Panc1 (cell line): ENCODE measurements around the gene AADAC. TPM values are rescaled to one million over a fixed set of nuclear protein-coding genes. Genes with fewer than 3 reads are reported as not detected.

Source experiments
- ATAC-seq: fragments of 200-7000 bp; cut with Tn5 transposase; 2 replicates; pipeline ENCODE4 v1.9.1; 2020; ENCODE audit warnings: mild to moderate bottlenecking, moderate library complexity
- BruUV-seq: library from RNA; stranded (reverse); fragments of 400-500 nt; replicated peaks from 2 replicates; lab custom pipeline; 2021; lab: Mats Ljungman, UMichigan
- CTCF ChIA-PET: fragments of 300-600 bp; sonication (Branson Sonifier 250); formaldehyde crosslinking; loops from one replicate; lab custom pipeline; 2022; ENCODE audit warnings: antibody characterized with exemption; lab: Charles Lee
- POLR2A ChIA-PET: fragments of 300-600 bp; sonication (Branson Sonifier 250); formaldehyde crosslinking; loops from one replicate; lab custom pipeline; 2022; ENCODE audit warnings: antibody characterized with exemption; lab: Charles Lee
- DNase-seq: peaks from one replicate; pipeline ENCODE4 v3.0.0-alpha.2; 2010; ENCODE audit warnings: low read depth, low spot score
- H3K27ac ChIP-seq: 2 replicates; pipeline ENCODE4 v1.5.1; 2011; ENCODE audit warnings: mild to moderate bottlenecking, low read length, inconsistent platforms
- H3K27me3 ChIP-seq: fragments of 200-500 bp; sonication (Bioruptor generic); 2 replicates; pipeline ENCODE4 v1.6.0; 2014; ENCODE audit warnings: low read length, inconsistent platforms; ENCODE audit not compliant: control insufficient read depth, insufficient read depth
- H3K36me3 ChIP-seq: fragments of 200-500 bp; sonication (Bioruptor generic); 2 replicates; pipeline ENCODE4 v1.5.1; 2014; ENCODE audit warnings: inconsistent platforms, mild to moderate bottlenecking, low read length, moderate library complexity; ENCODE audit not compliant: control insufficient read depth, insufficient read depth
- H3K4me1 ChIP-seq: 2 replicates; pipeline ENCODE4 v1.5.1; 2011; ENCODE audit warnings: inconsistent platforms, mild to moderate bottlenecking, low read length, moderate library complexity; ENCODE audit not compliant: control insufficient read depth, insufficient read depth
- H3K4me3 ChIP-seq, 2 experiments: 2 replicates each; pipeline ENCODE4 v1.5.1; 2011 to 2012; ENCODE audit warnings: low read depth in 2 of 2, low read length in 2 of 2, mild to moderate bottlenecking in 2 of 2, inconsistent platforms in 1 of 2, moderate library complexity in 1 of 2
- H3K9me3 ChIP-seq: fragments of 200-500 bp; sonication (Bioruptor generic); 2 replicates; pipeline ENCODE4 v1.5.1; 2014; ENCODE audit warnings: low read depth, mild to moderate bottlenecking, inconsistent platforms, low read length, moderate library complexity; ENCODE audit not compliant: control insufficient read depth, insufficient read depth
- CTCF ChIP-seq: fragments of 450-650 bp; IDR thresholded peaks from 2 replicates; pipeline ENCODE4 v1.5.1; 2017; ENCODE audit warnings: mild to moderate bottlenecking
- POLR2AphosphoS5 ChIP-seq: IDR thresholded peaks from 2 replicates; pipeline ENCODE4 v1.6.1; 2012; ENCODE audit warnings: mild to moderate bottlenecking, low read depth, low read length, moderate library complexity
- REST ChIP-seq, 2 experiments: IDR thresholded peaks; 2 replicates each; pipeline ENCODE4 v1.6.1; 2011 to 2012; ENCODE audit warnings: low read depth in 2 of 2, control low read depth in 1 of 2, low read length in 1 of 2, mild to moderate bottlenecking in 1 of 2, moderate library complexity in 1 of 2; ENCODE audit not compliant: insufficient read depth in 1 of 2
- SIN3A ChIP-seq: IDR thresholded peaks from 2 replicates; pipeline ENCODE4 v1.6.1; 2012; ENCODE audit warnings: low read depth, mild to moderate bottlenecking, low read length, moderate library complexity, borderline replicate concordance; ENCODE audit not compliant: insufficient read depth
- TCF7L2 ChIP-seq: IDR thresholded peaks from 2 replicates; pipeline ENCODE4 v1.6.1; 2011; ENCODE audit warnings: mild to moderate bottlenecking, low read depth, low read length, inconsistent platforms
- in situ Hi-C: cut with HindIII; loops from 2 replicates; pipeline ENCODE4 v1.10.0; 2016; ENCODE audit warnings: low sequenced_read_pairs, low pct_unique_long_range_greater_than_20kb
- intact Hi-C: fragments of 100-400 bp; cut with micrococcal nuclease; formaldehyde crosslinking; loops from one replicate; pipeline ENCODE4 v1.10.0; 2022; ENCODE audit not compliant: unreplicated experiment
- total RNA-seq: library from RNA; stranded (reverse); gene quantifications from one replicate; pipeline ENCODE4 v1.2.1, GENCODE V29; 2021; ENCODE audit not compliant: unreplicated experiment

The AADAC gene
- total RNA-seq, 1 experiment from 2014 or later = 0.26 TPM

GRCh38 chr3:151787626-151788025 is 26.3 kb upstream of the AADAC start:
- Histone ChIP-seq H3K27ac (no peak overlapping the region), H3K9me3 (no peaks in the 10 kb centered on the region), H3K4me1 (no peaks in the 10 kb centered on the region), H3K36me3 (no peaks in the 10 kb centered on the region), H3K4me3 (no peak overlapping the region), H3K27me3 (no peaks in the 10 kb centered on the region)
- ChIA-PET POLR2A (no interaction called here), CTCF (no interaction called here)
- ATAC-seq = no peak
- intact Hi-C loops = no loop called here
- in situ Hi-C loops = no loop called here
- BruUV-seq = no TSS peak
- no peak for DNase-seq
- no peak for TF ChIP-seq REST (IDR thresholded peaks at IDR 0.05; ENCODE audit: insufficient read depth in 1 of 2, low read depth in 2 of 2, low read length in 1 of 2)
- no peak for TF ChIP-seq SIN3A
- no peak for TF ChIP-seq TCF7L2
- no peak for TF ChIP-seq POLR2AphosphoS5
- TF ChIP-seq CTCF = no peak

- in situ Hi-C loops = no loop called here
- no peak overlapping the region for H3K4me3 ChIP-seq
- ChIA-PET CTCF (no interaction called here), POLR2A (no interaction called here)
- DNase-seq (no peak), ATAC-seq (no peak)
- H3K36me3 ChIP-seq = no peaks in the 10 kb centered on the region
- TF ChIP-seq SIN3A (no peak), TCF7L2 (no peak), CTCF (no peak), POLR2AphosphoS5 (no peak), REST (IDR thresholded peaks at IDR 0.05; ENCODE audit: insufficient read depth in 1 of 2, low read depth in 2 of 2, low read length in 1 of 2) (no peak)
- H3K27ac ChIP-seq = no peak overlapping the region
- intact Hi-C loops = no loop called here
- H3K4me1 ChIP-seq = no peaks in the 10 kb centered on the region
- no TSS peak for BruUV-seq
- no peaks in the 10 kb centered on the region for H3K27me3 ChIP-seq
- H3K9me3 ChIP-seq = no peaks in the 10 kb centered on the region
Observed at GRCh38 chr3:151788401-151788800, 25.5 kb upstream of the AADAC start.
